Activated T-helper 1 cell treated with anti-CD3 and anti-CD28 coated beads, Interleukin-12 subunit alpha, Interleukin-12 subunit beta, Interleukin-2, Interleukin-4 antibody, amounts not matched to agents 30 ng/mL and 10 ng/mL and 1 ng/mL, durations not matched to agents 14 hours and 24 hours and 36 hours (primary cell): Measurements from ENCODE around the gene ZNF185. TPM values are rescaled to one million over a fixed set of nuclear protein-coding genes. Genes with fewer than 3 reads are reported as not detected.
"Not testable (repeated sequence)": the region's sequence is repeated elsewhere in the genome, so short reads cannot be mapped to it uniquely, and the experiment has no call there.

ENCODE experiments used
- DNase-seq: peaks from one replicate; pipeline ENCODE4 v3.0.0; 2021; ENCODE audit warnings: low spot score
- H3K27ac Mint-ChIP-seq: one replicate; pipeline ENCODE4 v1.8.0; 2021; ENCODE audit warnings: mild to moderate bottlenecking, mixed read lengths
- H3K27me3 Mint-ChIP-seq: one replicate; pipeline ENCODE4 v1.8.0; 2022; ENCODE audit warnings: mild to moderate bottlenecking, moderate library complexity, mixed read lengths; ENCODE audit not compliant: insufficient read depth
- H3K36me3 Mint-ChIP-seq: one replicate; pipeline ENCODE4 v1.8.0; 2021; ENCODE audit warnings: low read depth, mixed read lengths
- H3K4me1 Mint-ChIP-seq: one replicate; pipeline ENCODE4 v1.8.0; 2021; ENCODE audit warnings: low read depth, mixed read lengths
- H3K4me3 Mint-ChIP-seq: one replicate; pipeline ENCODE4 v1.8.0; 2021; ENCODE audit warnings: mild to moderate bottlenecking, moderate library complexity, mixed read lengths
- H3K9me3 Mint-ChIP-seq: one replicate; pipeline ENCODE4 v1.8.0; 2021; ENCODE audit warnings: mixed read lengths
- intact Hi-C: fragments of 100-400 bp; cut with micrococcal nuclease; formaldehyde crosslinking; loops from one replicate; pipeline ENCODE4 v1.15.1; 2024
- total RNA-seq: library from RNA; stranded (reverse); gene quantifications from 2 replicates; pipeline ENCODE4 v1.2.3, GENCODE V29; 2022

The ZNF185 gene
- total RNA-seq, 1 donor from 2014 or later, result 0.73 TPM

GRCh38 chrX:152899874-152900719 lies 2.2 kb downstream of the ZNF185 start:
- Mint-ChIP-seq H3K27me3 (peaks cover 15% of the 10 kb centered on the region), H3K4me3 (no peak overlapping the region), H3K36me3 (peaks cover 2% of the 10 kb centered on the region), H3K9me3 (no peaks in the 10 kb centered on the region), H3K27ac (no peak overlapping the region), H3K4me1 (no peaks in the 10 kb centered on the region)
- intact Hi-C loops, result no loop called here
- DNase-seq, result no peak

GRCh38 chrX:152900937-152901445 lies 3.1 kb downstream of the ZNF185 start:
- no peak for DNase-seq
- Mint-ChIP-seq H3K9me3 (no peaks in the 10 kb centered on the region), H3K27me3 (peaks cover 12% of the 10 kb centered on the region), H3K36me3 (peaks cover 2% of the 10 kb centered on the region), H3K4me1 (no peaks in the 10 kb centered on the region), H3K4me3 (no peak overlapping the region), H3K27ac (no peak overlapping the region)
- intact Hi-C loops, result no loop called here

- Mint-ChIP-seq H3K4me3 (no peak overlapping the region), H3K4me1 (no peaks in the 10 kb centered on the region), H3K36me3 (no peaks in the 10 kb centered on the region), H3K27ac (no peak overlapping the region), H3K27me3 (peaks cover 5% of the 10 kb centered on the region), H3K9me3 (no peaks in the 10 kb centered on the region)
- intact Hi-C loops, result no loop called here
- DNase-seq, result no peak
Measured at GRCh38 chrX:152901816-152902501, 4.1 kb downstream of the ZNF185 start.

DNA sequence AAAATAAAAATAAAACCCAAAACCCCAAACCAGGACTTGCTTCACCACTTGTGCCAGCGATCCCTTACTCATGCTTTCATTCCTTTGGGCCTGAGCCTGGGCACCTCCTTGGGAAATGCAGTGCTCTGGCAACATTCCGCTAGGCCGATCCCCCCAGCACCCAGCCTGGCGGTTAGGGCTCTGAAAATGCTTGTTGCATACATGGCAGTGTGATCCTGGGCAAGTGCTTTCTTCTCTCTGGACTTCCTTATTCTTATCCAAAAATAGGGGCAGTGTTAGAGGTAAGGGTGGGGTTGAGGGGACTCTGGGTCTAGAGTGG lies 4.6 kb downstream of the ZNF185 start:
- no peaks in the 10 kb centered on the region for H3K4me1 Mint-ChIP-seq
- H3K9me3 Mint-ChIP-seq, result no peaks in the 10 kb centered on the region
- H3K36me3 Mint-ChIP-seq, result no peaks in the 10 kb centered on the region
- H3K4me3 Mint-ChIP-seq, result no peak overlapping the region
- intact Hi-C loops, result no loop called here
- no peak overlapping the region for H3K27ac Mint-ChIP-seq
- peaks cover 4% of the 10 kb centered on the region for H3K27me3 Mint-ChIP-seq
- no peak for DNase-seq

GRCh38 chrX:152903589-152903988 lies 5.7 kb downstream of the ZNF185 start:
- Mint-ChIP-seq H3K4me1 (no peaks in the 10 kb centered on the region), H3K27ac (no peak overlapping the region), H3K4me3 (no peak overlapping the region), H3K9me3 (no peaks in the 10 kb centered on the region), H3K36me3 (no peaks in the 10 kb centered on the region), H3K27me3 (no peaks in the 10 kb centered on the region)
- intact Hi-C loops, result no loop called here
- DNase-seq, result no peak

DNA sequence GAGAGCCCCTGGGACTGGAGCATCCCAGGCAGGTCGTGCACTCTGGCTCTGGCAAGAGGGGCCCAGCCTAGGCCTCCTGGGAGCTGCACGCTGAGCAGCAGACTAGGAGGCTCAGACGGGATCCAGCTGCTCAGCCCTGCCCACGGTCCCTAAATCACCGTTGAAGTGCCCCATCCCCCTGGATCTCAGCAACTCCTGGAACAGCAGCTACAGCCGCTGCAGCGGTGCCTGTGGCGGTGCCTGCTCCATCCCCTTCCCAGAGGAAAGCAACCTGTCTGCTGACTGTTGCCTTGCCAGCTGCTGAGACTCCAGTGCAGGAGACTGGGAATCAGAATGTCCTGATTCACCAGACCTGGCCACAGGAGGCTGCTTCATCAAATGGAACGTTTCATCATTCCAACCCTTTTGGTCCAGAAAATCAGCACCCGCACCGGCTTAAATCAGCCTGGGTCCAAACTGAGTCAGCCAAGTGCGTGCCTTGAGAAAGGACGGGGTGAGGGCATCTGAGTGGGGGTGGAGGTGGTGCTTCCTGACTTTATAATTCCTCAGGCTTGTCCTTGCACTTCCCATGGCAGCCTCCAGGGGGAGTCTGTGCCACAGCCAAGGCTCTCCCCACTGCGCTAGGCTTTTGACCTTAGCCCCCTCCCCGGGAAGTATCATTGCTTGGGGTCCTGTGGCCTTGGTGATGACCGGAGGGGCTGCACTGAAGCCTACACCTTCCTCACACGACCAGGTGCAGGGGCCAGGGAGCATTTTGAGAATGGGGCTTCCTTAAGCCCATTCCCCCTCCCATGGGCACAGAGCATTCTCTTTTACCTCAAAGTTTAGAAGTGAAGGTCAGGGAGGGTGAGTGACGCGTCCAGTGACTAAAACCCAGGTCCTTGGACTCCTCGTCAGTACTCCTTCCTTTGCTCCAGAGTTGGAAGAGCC lies 6.5 kb downstream of the ZNF185 start:
- Mint-ChIP-seq H3K36me3 (no peaks in the 10 kb centered on the region), H3K4me3 (no peak overlapping the region), H3K27ac (no peak overlapping the region), H3K9me3 (no peaks in the 10 kb centered on the region), H3K4me1 (no peaks in the 10 kb centered on the region), H3K27me3 (no peaks in the 10 kb centered on the region)
- DNase-seq, result peak; percentile 1
- intact Hi-C loops, result no loop called here

- Mint-ChIP-seq H3K36me3 (no peaks in the 10 kb centered on the region), H3K4me3 (no peak overlapping the region), H3K4me1 (no peaks in the 10 kb centered on the region), H3K27ac (no peak overlapping the region), H3K9me3 (no peaks in the 10 kb centered on the region), H3K27me3 (no peaks in the 10 kb centered on the region)
- intact Hi-C loops, result no loop called here
- no peak for DNase-seq
Measured at GRCh38 chrX:152905081-152905420, 7.2 kb downstream of the ZNF185 start.

- Mint-ChIP-seq H3K36me3 (no peaks in the 10 kb centered on the region), H3K4me3 (no peak overlapping the region), H3K9me3 (no peaks in the 10 kb centered on the region), H3K27ac (no peak overlapping the region), H3K4me1 (no peaks in the 10 kb centered on the region), H3K27me3 (no peaks in the 10 kb centered on the region)
- intact Hi-C loops, result no loop called here
- DNase-seq, result no peak
Measured at GRCh38 chrX:152907084-152907651, 9.3 kb downstream of the ZNF185 start.

DNA sequence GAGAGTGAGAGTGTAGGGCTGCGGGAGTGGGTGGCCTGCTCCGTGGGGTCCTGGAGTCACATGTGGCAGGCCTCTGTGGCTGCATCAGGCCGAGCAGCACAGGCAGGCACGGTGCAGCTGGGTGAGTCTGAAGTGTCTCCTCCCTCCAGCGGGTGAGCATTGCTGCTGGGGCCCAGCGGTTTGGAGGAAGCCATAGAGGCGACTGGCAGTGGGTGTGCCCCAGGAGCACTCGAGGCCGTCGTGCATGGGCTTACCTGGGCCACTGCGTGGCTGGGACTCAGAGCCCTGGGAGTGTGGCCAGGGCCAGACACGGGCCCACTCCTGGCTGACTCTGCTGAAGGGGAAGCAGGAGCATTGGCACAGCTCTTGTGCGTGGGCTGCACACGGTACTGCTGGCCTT lies 10.6 kb downstream of the ZNF185 start:
- intact Hi-C loops, result no loop called here
- Mint-ChIP-seq H3K9me3 (no peaks in the 10 kb centered on the region), H3K27ac (no peak overlapping the region), H3K27me3 (no peaks in the 10 kb centered on the region), H3K36me3 (no peaks in the 10 kb centered on the region), H3K4me1 (no peaks in the 10 kb centered on the region), H3K4me3 (no peak overlapping the region)
- DNase-seq, result no peak

GRCh38 chrX:152910018-152910417 lies 12.2 kb downstream of the ZNF185 start:
- H3K4me1 Mint-ChIP-seq, intact Hi-C loops, H3K27ac Mint-ChIP-seq, H3K9me3 Mint-ChIP-seq, H3K36me3 Mint-ChIP-seq, H3K4me3 Mint-ChIP-seq, DNase-seq, H3K27me3 Mint-ChIP-seq: not testable (repeated sequence)

DNA sequence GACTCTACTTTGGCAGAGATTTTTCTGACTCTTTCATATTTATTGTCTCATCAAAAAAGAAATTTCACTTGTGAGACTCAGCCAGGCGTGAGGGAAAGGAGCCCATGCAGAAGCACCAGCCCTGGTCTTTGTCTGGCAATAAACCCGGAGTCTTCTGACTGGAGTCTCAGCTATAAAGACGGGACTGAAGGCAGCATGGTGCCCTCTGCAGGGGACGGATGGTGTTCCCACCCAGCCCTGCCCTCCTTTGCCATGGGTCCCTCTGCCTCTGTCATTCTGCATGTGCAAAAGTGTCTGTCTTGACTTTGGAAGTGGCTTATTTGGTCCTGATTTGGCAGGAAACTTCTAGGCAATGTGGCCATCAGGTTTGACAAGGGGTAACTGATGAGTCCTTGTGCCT lies 14.2 kb downstream of the ZNF185 start:
- Mint-ChIP-seq H3K4me1 (no peaks in the 10 kb centered on the region), H3K36me3 (no peaks in the 10 kb centered on the region), H3K9me3 (no peaks in the 10 kb centered on the region), H3K27me3 (no peaks in the 10 kb centered on the region), H3K4me3 (no peak overlapping the region), H3K27ac (no peak overlapping the region)
- intact Hi-C loops, result no loop called here
- no peak for DNase-seq

DNA sequence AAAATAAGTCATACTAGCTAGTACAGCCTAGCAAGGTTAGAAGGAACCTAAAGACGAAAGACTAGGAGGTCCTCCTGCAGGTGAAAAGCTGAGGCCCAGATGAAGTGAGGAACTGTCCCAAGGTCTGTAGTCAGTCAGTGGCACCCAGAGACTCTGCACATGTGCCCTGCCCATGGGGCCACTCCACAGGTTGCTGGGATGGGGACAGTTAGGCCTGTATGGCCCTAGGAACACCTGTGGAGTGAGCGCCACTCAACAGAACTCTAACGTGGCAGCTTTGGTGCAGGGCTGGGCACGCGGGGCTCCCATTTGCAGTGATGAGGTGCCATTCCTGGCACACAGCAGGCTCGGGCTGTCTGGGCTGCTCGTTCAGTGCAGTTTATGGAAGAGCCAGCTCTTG lies 14.8 kb downstream of the ZNF185 start:
- Mint-ChIP-seq H3K4me3 (no peak overlapping the region), H3K4me1 (no peaks in the 10 kb centered on the region), H3K9me3 (no peaks in the 10 kb centered on the region), H3K27me3 (no peaks in the 10 kb centered on the region), H3K27ac (no peak overlapping the region), H3K36me3 (no peaks in the 10 kb centered on the region)
- intact Hi-C loops, result no loop called here
- DNase-seq, result no peak
